ENCODE results near the gene FANCE. TPM values are rescaled to one million over a fixed set of nuclear protein-coding genes. Genes with fewer than 3 reads are reported as not detected.

Gene FANCE
- total RNA-seq, 1 donor = 16.6 TPM

- no peaks in the 10 kb centered on the region for H3K9me3 ChIP-seq (ENCODE audit: low read depth, low read length)
- DNase-seq (ENCODE audit: insufficient read length, low spot score, missing footprints) = peak; percentile 27
- TF ChIP-seq CTCF (IDR thresholded peaks at IDR 0.05; ENCODE audit: extremely low read depth, low read depth, low read length) = no peak
- H3K4me3 ChIP-seq (ENCODE audit: insufficient read depth, low read length) = no peak overlapping the region
- H3K36me3 ChIP-seq (ENCODE audit: insufficient read depth, low read length) = no peaks in the 10 kb centered on the region
- H3K27ac ChIP-seq (ENCODE audit: low read depth, low read length) = no peak overlapping the region
- no peak overlapping the region for H2AFZ ChIP-seq (ENCODE audit: low read length)
- peaks cover 50% of the 10 kb centered on the region for H3K27me3 ChIP-seq (ENCODE audit: insufficient read depth, low read length)
- peaks cover 3% of the 10 kb centered on the region for H4K20me1 ChIP-seq (ENCODE audit: insufficient read depth, low read length)
- peaks cover 4% of the 10 kb centered on the region for H3K4me1 ChIP-seq (ENCODE audit: insufficient read depth, low read length)
- H3K4me2 ChIP-seq (ENCODE audit: insufficient read depth, low read length) = no peak overlapping the region
- no peaks in the 10 kb centered on the region for H3K79me2 ChIP-seq (ENCODE audit: insufficient read depth, low read length)
These were observed 56.4 kb downstream of the FANCE start for GRCh38 chr6:35508542-35508941.

GRCh38 chr6:35510916-35511561, 58.9 kb downstream of the FANCE start:
- no peak overlapping the region for H3K4me3 ChIP-seq (ENCODE audit: insufficient read depth, low read length)
- H3K36me3 ChIP-seq (ENCODE audit: insufficient read depth, low read length) = no peaks in the 10 kb centered on the region
- H3K9me3 ChIP-seq (ENCODE audit: low read depth, low read length) = no peaks in the 10 kb centered on the region
- no peak overlapping the region for H3K27ac ChIP-seq (ENCODE audit: low read depth, low read length)
- H2AFZ ChIP-seq (ENCODE audit: low read length) = no peak overlapping the region
- peaks cover 41% of the 10 kb centered on the region for H3K27me3 ChIP-seq (ENCODE audit: insufficient read depth, low read length)
- no peaks in the 10 kb centered on the region for H3K79me2 ChIP-seq (ENCODE audit: insufficient read depth, low read length)
- no peaks in the 10 kb centered on the region for H4K20me1 ChIP-seq (ENCODE audit: insufficient read depth, low read length)
- DNase-seq (ENCODE audit: insufficient read length, low spot score, missing footprints) = peak; percentile 48
- peaks cover 4% of the 10 kb centered on the region for H3K4me1 ChIP-seq (ENCODE audit: insufficient read depth, low read length)
- H3K4me2 ChIP-seq (ENCODE audit: insufficient read depth, low read length) = no peak overlapping the region
- TF ChIP-seq CTCF (IDR thresholded peaks at IDR 0.05; ENCODE audit: extremely low read depth, low read depth, low read length) = no peak

GRCh38 chr6:35511562-35511941, 59.4 kb downstream of the FANCE start:
- Histone ChIP-seq H3K27me3 (ENCODE audit: insufficient read depth, low read length) (peaks cover 36% of the 10 kb centered on the region), H3K4me2 (ENCODE audit: insufficient read depth, low read length) (no peak overlapping the region), H2AFZ (ENCODE audit: low read length) (no peak overlapping the region), H3K27ac (ENCODE audit: low read depth, low read length) (no peak overlapping the region), H3K36me3 (ENCODE audit: insufficient read depth, low read length) (no peaks in the 10 kb centered on the region), H3K4me1 (ENCODE audit: insufficient read depth, low read length) (peaks cover 4% of the 10 kb centered on the region), H4K20me1 (ENCODE audit: insufficient read depth, low read length) (no peaks in the 10 kb centered on the region), H3K4me3 (ENCODE audit: insufficient read depth, low read length) (no peak overlapping the region), H3K9me3 (ENCODE audit: low read depth, low read length) (no peaks in the 10 kb centered on the region), H3K79me2 (ENCODE audit: insufficient read depth, low read length) (no peaks in the 10 kb centered on the region)
- TF ChIP-seq CTCF (IDR thresholded peaks at IDR 0.05; ENCODE audit: extremely low read depth, low read depth, low read length) = no peak
- DNase-seq (ENCODE audit: insufficient read length, low spot score, missing footprints) = peak; percentile 39

GRCh38 chr6:35512006-35512405, 59.9 kb downstream of the FANCE start:
- no peak overlapping the region for H2AFZ ChIP-seq (ENCODE audit: low read length)
- peaks cover 34% of the 10 kb centered on the region for H3K27me3 ChIP-seq (ENCODE audit: insufficient read depth, low read length)
- no peaks in the 10 kb centered on the region for H3K9me3 ChIP-seq (ENCODE audit: low read depth, low read length)
- no peak for DNase-seq (ENCODE audit: insufficient read length, low spot score, missing footprints)
- peaks cover 4% of the 10 kb centered on the region for H3K4me1 ChIP-seq (ENCODE audit: insufficient read depth, low read length)
- no peaks in the 10 kb centered on the region for H3K36me3 ChIP-seq (ENCODE audit: insufficient read depth, low read length)
- TF ChIP-seq CTCF (IDR thresholded peaks at IDR 0.05; ENCODE audit: extremely low read depth, low read depth, low read length) = no peak
- H4K20me1 ChIP-seq (ENCODE audit: insufficient read depth, low read length) = no peaks in the 10 kb centered on the region
- H3K4me2 ChIP-seq (ENCODE audit: insufficient read depth, low read length) = no peak overlapping the region
- H3K27ac ChIP-seq (ENCODE audit: low read depth, low read length) = no peak overlapping the region
- H3K4me3 ChIP-seq (ENCODE audit: insufficient read depth, low read length) = no peak overlapping the region
- H3K79me2 ChIP-seq (ENCODE audit: insufficient read depth, low read length) = no peaks in the 10 kb centered on the region
